GM13977 (cell line): ENCODE data around the gene AKAP17A.
A peak's percentile ranks its signal among the peaks of the same experiment; 100 is the strongest.
"Not testable (repeated sequence)": the region's sequence is repeated elsewhere in the genome, so short reads cannot be mapped to it uniquely, and the experiment has no call there.

Source experiments
- DNase-seq: peaks from one replicate; pipeline ENCODE4 v3.0.0; 2012; ENCODE audit warnings: low spot score
- in situ Hi-C: fragments of 300-500 bp; cut with MboI; formaldehyde crosslinking; loops from one replicate; pipeline ENCODE4 v1.12.0; 2022; ENCODE audit warnings: low sequenced_read_pairs, low pct_unique_long_range_greater_than_20kb, mixed read lengths, inconsistent platforms; ENCODE audit not compliant: unreplicated experiment
- TF ChIP-seq, protein P1 (sequence below): IDR thresholded peaks from 2 replicates; pipeline ENCODE4 v1.5.1; 2012; ENCODE audit warnings: mild to moderate bottlenecking, control low read depth; ENCODE audit not compliant: insufficient read depth; ENCODE audit errors: extremely low read depth, missing control alignments

AKAP17A gene

DNA sequence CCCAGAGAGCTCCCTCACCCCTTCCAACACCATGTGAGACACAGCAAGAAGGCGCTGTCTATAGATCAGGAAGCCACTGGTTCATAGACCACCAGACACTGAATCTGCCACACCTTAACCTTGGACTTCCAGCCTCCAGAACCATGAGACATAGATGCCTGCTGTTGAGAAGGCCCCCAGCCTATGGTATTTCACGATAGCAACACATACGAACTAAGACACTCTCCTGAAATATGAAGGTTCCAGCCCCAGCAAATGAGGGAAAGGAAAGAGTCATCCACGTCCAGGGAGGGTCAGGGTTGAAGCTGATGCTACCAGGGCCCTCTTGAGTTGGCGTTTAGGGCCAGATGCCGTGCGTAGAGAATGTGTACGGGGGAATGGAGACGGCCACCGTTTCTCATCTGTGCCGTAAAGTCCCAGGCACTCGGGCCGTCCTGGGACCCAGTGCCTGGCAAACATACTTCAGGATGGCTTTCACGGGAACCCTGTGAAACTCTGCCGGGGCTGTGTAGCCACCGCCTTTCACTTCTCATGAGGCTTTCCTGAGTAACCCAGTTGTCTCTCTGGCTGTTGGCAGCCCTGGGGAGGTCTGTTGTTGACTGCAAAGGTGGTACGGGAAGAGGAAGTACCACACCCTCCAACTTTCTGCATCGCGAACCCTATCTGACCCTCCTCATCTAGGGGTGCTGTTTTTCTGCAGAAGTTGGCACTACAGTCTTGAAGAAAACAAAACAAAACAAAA, 36.8 kb upstream of the AKAP17A start:
- TF ChIP-seq, protein P1, sequence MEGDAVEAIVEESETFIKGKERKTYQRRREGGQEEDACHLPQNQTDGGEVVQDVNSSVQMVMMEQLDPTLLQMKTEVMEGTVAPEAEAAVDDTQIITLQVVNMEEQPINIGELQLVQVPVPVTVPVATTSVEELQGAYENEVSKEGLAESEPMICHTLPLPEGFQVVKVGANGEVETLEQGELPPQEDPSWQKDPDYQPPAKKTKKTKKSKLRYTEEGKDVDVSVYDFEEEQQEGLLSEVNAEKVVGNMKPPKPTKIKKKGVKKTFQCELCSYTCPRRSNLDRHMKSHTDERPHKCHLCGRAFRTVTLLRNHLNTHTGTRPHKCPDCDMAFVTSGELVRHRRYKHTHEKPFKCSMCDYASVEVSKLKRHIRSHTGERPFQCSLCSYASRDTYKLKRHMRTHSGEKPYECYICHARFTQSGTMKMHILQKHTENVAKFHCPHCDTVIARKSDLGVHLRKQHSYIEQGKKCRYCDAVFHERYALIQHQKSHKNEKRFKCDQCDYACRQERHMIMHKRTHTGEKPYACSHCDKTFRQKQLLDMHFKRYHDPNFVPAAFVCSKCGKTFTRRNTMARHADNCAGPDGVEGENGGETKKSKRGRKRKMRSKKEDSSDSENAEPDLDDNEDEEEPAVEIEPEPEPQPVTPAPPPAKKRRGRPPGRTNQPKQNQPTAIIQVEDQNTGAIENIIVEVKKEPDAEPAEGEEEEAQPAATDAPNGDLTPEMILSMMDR = no peak
- in situ Hi-C loops = no loop called here
- DNase-seq = no peak

DNA sequence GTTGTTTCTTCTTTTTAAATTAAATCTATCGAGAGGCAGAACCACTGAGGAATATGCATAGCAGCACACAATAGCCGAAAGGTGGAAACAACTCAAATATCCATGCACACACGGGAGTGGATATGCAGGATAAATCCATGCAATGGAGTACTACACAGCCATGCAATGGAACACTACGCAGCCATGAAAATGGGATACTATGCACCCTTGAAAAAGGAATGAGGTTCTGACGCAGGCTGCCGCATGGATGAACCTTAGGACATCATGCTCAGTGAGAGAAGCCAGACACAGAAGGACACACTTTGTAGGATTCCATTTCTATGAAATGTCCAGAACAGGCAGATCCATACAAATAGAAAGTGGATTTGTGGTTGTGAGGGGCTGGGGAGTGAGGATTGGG, 36.0 kb upstream of the AKAP17A start:
- TF ChIP-seq, protein P1 = no peak
- in situ Hi-C loops = no loop called here
- no peak for DNase-seq

DNA sequence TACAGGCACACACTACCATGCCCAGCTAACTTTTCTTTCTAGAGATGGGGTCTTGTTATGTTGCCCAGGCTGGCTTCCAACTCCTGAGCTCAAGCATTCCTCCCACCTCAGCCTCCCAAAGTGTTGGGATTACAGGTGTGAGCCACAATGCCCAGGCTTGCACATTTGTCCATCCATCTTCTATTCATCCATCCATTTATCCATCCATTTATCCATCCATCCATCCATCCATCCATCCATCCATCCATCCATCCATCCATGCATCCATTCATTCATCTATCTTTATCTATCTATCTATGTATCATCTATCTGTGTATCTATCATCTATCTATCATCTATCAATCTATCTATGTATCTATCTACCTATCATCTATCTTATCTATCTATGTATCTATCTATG, 34.0 kb upstream of the AKAP17A start:
- in situ Hi-C loops, DNase-seq: not testable (repeated sequence)

DNA sequence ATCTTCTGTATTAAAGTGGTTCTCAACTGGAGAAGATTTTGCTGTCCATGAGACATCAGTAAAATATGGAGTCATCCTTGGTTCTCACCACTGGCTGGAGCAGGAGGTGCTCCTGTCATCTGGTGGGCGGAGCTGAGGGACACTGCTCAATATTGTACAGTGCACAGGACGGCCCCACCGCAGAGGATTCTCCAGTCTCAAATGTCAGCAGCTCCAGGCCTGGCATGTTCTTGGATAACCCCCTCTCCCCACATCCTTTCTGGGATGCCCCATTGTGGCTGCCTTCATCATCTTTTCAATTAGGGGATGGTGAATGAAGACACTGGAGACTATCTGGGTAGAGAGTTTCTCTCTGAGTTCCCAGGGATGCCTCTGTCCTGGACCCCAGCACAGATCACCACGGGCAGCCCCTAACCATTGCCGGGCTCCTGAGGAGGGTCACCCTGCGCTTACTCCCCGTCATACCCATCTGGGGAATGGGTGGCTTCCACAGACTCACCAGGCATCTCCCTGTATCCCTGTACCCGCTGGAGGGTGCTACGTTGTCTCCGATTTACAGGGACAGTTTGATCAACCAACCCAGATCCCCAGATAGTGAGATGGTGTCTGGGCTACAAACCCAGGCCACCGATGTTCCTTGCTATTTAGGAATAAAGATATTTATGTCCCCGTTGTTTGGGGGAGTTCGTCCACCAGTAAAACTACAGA, 32.5 kb upstream of the AKAP17A start:
- in situ Hi-C loops = no loop called here
- TF ChIP-seq, protein P1 = no peak
- no peak for DNase-seq

DNA sequence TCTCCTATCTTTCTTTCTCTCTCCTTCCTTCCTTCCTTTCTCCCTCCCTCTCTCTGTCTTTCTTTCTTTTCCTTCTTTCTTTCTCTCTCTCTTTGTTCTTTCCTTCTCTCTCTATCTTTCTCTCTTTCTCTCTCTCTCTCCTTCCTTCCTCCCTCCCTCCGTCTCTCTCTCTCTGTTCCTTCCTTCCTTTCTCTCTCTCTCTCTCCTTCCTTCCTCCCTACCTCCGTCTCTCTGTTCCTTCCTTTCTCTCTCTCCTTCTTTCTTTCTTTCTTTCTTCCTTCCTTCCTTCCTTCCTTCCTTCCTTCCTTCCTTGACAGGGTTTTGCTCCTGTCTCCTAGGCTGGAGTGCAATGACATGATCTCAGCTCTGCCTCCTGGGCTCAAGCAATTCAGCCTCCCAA, 30.2 kb upstream of the AKAP17A start:
- TF ChIP-seq, protein P1 = no peak
- in situ Hi-C loops = no loop called here
- no peak for DNase-seq

DNA sequence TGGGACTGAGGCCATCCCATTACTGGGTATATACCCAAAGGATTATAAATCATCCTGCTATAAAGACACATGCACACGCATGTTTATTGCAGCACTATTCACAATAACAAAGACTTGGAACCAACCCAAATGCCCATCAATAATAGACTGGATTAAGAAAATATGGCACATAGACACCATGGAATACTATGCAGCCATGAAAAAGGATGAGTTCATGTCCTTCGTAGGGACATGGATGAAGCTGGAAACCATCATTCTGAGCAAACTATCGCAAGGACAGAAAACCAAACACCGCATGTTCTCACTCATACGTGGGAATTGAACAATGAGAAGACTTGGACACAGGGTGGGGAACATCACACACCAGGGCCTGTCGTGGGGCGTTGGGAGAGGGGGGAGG, 27.3 kb upstream of the AKAP17A start:
- DNase-seq, in situ Hi-C loops: not testable (repeated sequence)

DNA sequence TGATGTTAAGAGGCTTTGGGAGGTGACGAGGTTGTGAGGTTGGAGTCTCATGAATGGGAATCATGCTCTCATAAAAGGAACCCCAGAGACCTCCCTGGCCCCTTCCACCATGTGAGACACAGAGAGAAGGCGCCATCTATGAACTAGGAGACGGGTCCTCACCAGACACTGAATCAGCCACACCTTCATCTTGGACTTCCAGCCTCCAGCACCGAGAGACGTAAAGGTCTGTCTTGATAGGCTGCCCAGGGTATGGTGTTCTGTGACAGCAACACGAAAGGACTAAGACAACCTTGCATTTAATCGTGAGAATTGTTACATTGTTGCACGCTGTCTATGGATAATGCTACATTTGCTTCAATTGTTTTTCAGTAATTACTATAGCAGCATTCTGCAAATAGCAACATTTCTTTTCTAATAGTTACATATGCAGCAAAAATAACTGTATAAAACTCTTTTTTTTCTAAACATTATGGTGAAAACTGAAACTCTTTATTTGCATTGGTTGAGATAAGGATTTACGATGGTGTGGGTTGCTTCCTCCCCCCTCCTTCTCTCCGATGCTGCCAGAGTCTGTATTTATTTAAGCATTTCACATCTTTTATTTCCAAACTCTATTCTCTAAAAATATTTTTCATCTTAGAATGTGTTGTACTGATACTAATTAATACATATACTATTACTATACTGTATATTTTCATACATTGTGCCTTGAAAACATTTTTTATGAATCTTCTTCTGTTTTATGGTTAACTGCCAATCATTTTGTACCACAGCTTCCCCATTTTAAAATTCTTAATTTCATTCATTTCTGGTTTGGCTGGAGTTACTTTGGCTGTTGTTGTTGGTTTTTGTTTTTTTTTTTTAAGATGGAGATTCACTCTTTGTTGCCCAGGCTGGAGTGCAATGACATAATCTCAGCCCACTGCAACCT, 26.4 kb upstream of the AKAP17A start:
- in situ Hi-C loops = no loop called here
- peak; percentile 53 for DNase-seq
- TF ChIP-seq, protein P1 = no peak

DNA sequence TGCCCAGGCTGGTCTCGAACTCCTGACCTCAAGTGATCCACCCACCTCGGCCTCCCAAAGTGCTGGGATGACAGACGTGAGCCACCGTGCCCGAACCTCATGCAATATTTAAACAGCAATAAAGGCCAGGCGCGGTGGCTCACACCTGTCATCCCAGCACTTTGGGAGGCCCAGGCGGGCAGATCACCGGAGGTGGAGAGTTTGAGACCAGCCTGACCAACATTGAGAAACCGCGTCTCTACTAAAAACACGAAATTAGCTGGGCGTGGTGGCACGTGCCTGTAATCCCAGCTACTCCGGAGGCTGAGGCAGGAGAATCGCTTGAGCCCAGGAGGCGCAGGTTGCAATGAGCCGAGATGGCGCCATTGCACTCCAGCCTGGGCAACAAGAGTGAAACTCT, 17.2 kb upstream of the AKAP17A start:
- DNase-seq, in situ Hi-C loops: not testable (repeated sequence)
